ENCODE results near the gene NXF1.
A peak's percentile ranks its signal among the peaks of the same experiment; 100 is the strongest.
"Not testable (repeated sequence)": the region's sequence is repeated elsewhere in the genome, so short reads cannot be mapped to it uniquely, and the experiment has no call there.

NXF1 gene

GRCh38 chr11:62755086-62755615, 50.1 kb downstream of the NXF1 start:
- in situ Hi-C loops (cut with MboI; ENCODE audit: low sequenced_read_pairs): no loop called here
- H3K9me3 ChIP-seq: no peaks in the 10 kb centered on the region

GRCh38 chr11:62753736-62754603, 51.3 kb downstream of the NXF1 start, which contains the start of gene ZBTB3:
Gene ZBTB3 (minus strand): TSS chr11:62754160. CDS start chr11:62753664, 496 bp downstream.
- in situ Hi-C loops (cut with MboI; ENCODE audit: low sequenced_read_pairs): no loop called here
- DNase-seq (ENCODE audit: low spot score in 2 of 2): peak; percentile 98 to 100
- Histone ChIP-seq H3K36me3 (replicated peaks) (peaks cover 15% of the 10 kb centered on the region), H3K4me1 (peaks cover 3% of the 10 kb centered on the region), H3K27me3 (ENCODE audit: low read depth) (no peaks in the 10 kb centered on the region), H3K4me3 (peak within 1 kb of the TSS; percentile 89), H3K9me3 (no peaks in the 10 kb centered on the region)

More at GRCh38 chr11:62755086-62755615, 50.1 kb downstream of the NXF1 start:
- H3K36me3 ChIP-seq (replicated peaks): peaks cover 15% of the 10 kb centered on the region
- peaks cover 3% of the 10 kb centered on the region; the same call in 1 of the 2 replicates for H3K4me1 ChIP-seq
- H3K4me3 ChIP-seq: no peak overlapping the region
- no peak for DNase-seq (ENCODE audit: low spot score in 2 of 2)
- no peaks in the 10 kb centered on the region for H3K27me3 ChIP-seq (ENCODE audit: low read depth)

GRCh38 chr11:62752994-62753735, 52.1 kb downstream of the NXF1 start:
- no peaks in the 10 kb centered on the region for H3K27me3 ChIP-seq (ENCODE audit: low read depth)
- in situ Hi-C loops (cut with MboI; ENCODE audit: low sequenced_read_pairs): no loop called here
- H3K4me1 ChIP-seq: peaks cover 8% of the 10 kb centered on the region
- H3K36me3 ChIP-seq (replicated peaks): peaks cover 15% of the 10 kb centered on the region
- H3K4me3 ChIP-seq: peak overlapping the region; percentile 89
- H3K9me3 ChIP-seq: no peaks in the 10 kb centered on the region
- no peak for DNase-seq (ENCODE audit: low spot score in 2 of 2)

- Histone ChIP-seq H3K9me3 (no peaks in the 10 kb centered on the region), H3K4me1 (peaks cover 17% of the 10 kb centered on the region), H3K4me3 (no peak overlapping the region), H3K27me3 (ENCODE audit: low read depth) (no peaks in the 10 kb centered on the region), H3K36me3 (replicated peaks) (peaks cover 15% of the 10 kb centered on the region)
- no peak for DNase-seq (ENCODE audit: low spot score in 2 of 2)
- in situ Hi-C loops (cut with MboI; ENCODE audit: low sequenced_read_pairs): no loop called here
Measured at GRCh38 chr11:62752177-62752785, 53.0 kb downstream of the NXF1 start.

- H3K4me1 ChIP-seq: peaks cover 17% of the 10 kb centered on the region
- H3K4me3 ChIP-seq; DNase-seq (ENCODE audit: low spot score in 2 of 2); H3K9me3 ChIP-seq; in situ Hi-C loops (cut with MboI; ENCODE audit: low sequenced_read_pairs); H3K27me3 ChIP-seq (ENCODE audit: low read depth): not testable (repeated sequence)
- H3K36me3 ChIP-seq (replicated peaks): peaks cover 15% of the 10 kb centered on the region
Measured at GRCh38 chr11:62749931-62750330, 55.3 kb downstream of the NXF1 start.

- no peaks in the 10 kb centered on the region for H3K27me3 ChIP-seq (ENCODE audit: low read depth)
- peaks cover 8% of the 10 kb centered on the region for H3K36me3 ChIP-seq (replicated peaks)
- H3K4me1 ChIP-seq: peaks cover 14% of the 10 kb centered on the region
- DNase-seq (ENCODE audit: low spot score in 2 of 2): no peak
- H3K9me3 ChIP-seq: no peaks in the 10 kb centered on the region
- in situ Hi-C loops (cut with MboI; ENCODE audit: low sequenced_read_pairs): no loop called here
- no peak overlapping the region for H3K4me3 ChIP-seq
Measured at GRCh38 chr11:62747475-62748160, 57.6 kb downstream of the NXF1 start.

Data from HAP-1 (cell line).